HEK293 (cell line): Measurements from ENCODE around the gene MTHFS.

Experiments used
- TCF7L2 ChIP-seq: IDR thresholded peaks from 2 replicates; pipeline ENCODE4 v1.6.1; 2011; ENCODE audit warnings: low read depth, mild to moderate bottlenecking, inconsistent platforms, low read length, moderate library complexity, borderline replicate concordance
- YY1 ChIP-seq: fragments of 450-650 bp; formaldehyde crosslinking; IDR thresholded peaks from 2 replicates; pipeline ENCODE4 v1.5.1; 2018; ENCODE audit warnings: missing biosample characterization, missing genetic modification characterization
- ZNF112 ChIP-seq: fragments of 450-650 bp; formaldehyde crosslinking; IDR thresholded peaks from 2 replicates; pipeline ENCODE4 v1.5.0; 2017; ENCODE audit warnings: missing biosample characterization, missing genetic modification characterization
- ZNF157 ChIP-seq: fragments of 450-650 bp; formaldehyde crosslinking; IDR thresholded peaks from 2 replicates; pipeline ENCODE4 v1.5.1; 2016; ENCODE audit warnings: missing biosample characterization, missing genetic modification characterization
- ZNF202 ChIP-seq: fragments of 450-650 bp; formaldehyde crosslinking; IDR thresholded peaks from 2 replicates; pipeline ENCODE4 v1.5.1; 2016; ENCODE audit warnings: missing biosample characterization, missing genetic modification characterization, borderline replicate concordance
- ZNF514 ChIP-seq: fragments of 450-650 bp; formaldehyde crosslinking; IDR thresholded peaks from 2 replicates; pipeline ENCODE4 v1.5.1; 2016; ENCODE audit warnings: missing biosample characterization, missing genetic modification characterization
- TF ChIP-seq, protein P1 (sequence below): fragments of 450-650 bp; formaldehyde crosslinking; IDR thresholded peaks from 2 replicates; pipeline ENCODE4 v1.5.1; 2016; ENCODE audit warnings: missing biosample characterization, missing genetic modification characterization
- TF ChIP-seq, protein P2 (sequence below): fragments of 450-650 bp; formaldehyde crosslinking; IDR thresholded peaks from 2 replicates; pipeline ENCODE4 v1.5.1; 2016; ENCODE audit warnings: missing biosample characterization, missing genetic modification characterization

DNA sequence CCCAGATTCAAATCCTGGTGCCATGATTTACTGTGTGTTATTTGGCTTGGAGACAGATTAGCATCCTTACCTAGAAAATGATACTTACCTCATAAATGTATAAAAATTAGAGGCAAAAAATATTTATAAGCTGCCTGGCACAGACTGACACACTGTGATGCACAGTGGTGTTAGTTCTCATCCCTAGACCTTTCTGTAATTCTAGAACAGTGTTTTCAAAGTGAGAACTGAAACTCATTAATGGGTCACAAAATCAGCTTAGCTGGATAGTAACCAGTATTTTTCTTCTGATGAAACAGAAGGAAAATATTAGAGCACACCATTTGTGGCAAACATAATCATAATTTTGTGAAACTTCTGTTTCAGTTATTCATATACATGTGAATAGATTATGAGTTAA is 17.9 kb upstream of the MTHFS start:
- TF ChIP-seq, protein P1, sequence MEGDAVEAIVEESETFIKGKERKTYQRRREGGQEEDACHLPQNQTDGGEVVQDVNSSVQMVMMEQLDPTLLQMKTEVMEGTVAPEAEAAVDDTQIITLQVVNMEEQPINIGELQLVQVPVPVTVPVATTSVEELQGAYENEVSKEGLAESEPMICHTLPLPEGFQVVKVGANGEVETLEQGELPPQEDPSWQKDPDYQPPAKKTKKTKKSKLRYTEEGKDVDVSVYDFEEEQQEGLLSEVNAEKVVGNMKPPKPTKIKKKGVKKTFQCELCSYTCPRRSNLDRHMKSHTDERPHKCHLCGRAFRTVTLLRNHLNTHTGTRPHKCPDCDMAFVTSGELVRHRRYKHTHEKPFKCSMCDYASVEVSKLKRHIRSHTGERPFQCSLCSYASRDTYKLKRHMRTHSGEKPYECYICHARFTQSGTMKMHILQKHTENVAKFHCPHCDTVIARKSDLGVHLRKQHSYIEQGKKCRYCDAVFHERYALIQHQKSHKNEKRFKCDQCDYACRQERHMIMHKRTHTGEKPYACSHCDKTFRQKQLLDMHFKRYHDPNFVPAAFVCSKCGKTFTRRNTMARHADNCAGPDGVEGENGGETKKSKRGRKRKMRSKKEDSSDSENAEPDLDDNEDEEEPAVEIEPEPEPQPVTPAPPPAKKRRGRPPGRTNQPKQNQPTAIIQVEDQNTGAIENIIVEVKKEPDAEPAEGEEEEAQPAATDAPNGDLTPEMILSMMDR (tag by site-specific recombination) = no peak
- TF ChIP-seq ZNF112 (tag by site-specific recombination) (no peak), TCF7L2 (no peak), ZNF157 (tag by site-specific recombination) (no peak), YY1 (no peak), ZNF514 (no peak), ZNF202 (tag by site-specific recombination) (no peak)
- TF ChIP-seq, protein P2, sequence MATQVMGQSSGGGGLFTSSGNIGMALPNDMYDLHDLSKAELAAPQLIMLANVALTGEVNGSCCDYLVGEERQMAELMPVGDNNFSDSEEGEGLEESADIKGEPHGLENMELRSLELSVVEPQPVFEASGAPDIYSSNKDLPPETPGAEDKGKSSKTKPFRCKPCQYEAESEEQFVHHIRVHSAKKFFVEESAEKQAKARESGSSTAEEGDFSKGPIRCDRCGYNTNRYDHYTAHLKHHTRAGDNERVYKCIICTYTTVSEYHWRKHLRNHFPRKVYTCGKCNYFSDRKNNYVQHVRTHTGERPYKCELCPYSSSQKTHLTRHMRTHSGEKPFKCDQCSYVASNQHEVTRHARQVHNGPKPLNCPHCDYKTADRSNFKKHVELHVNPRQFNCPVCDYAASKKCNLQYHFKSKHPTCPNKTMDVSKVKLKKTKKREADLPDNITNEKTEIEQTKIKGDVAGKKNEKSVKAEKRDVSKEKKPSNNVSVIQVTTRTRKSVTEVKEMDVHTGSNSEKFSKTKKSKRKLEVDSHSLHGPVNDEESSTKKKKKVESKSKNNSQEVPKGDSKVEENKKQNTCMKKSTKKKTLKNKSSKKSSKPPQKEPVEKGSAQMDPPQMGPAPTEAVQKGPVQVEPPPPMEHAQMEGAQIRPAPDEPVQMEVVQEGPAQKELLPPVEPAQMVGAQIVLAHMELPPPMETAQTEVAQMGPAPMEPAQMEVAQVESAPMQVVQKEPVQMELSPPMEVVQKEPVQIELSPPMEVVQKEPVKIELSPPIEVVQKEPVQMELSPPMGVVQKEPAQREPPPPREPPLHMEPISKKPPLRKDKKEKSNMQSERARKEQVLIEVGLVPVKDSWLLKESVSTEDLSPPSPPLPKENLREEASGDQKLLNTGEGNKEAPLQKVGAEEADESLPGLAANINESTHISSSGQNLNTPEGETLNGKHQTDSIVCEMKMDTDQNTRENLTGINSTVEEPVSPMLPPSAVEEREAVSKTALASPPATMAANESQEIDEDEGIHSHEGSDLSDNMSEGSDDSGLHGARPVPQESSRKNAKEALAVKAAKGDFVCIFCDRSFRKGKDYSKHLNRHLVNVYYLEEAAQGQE (tag by site-specific recombination) = no peak
